ENCODE results near the gene DMD.
"Not testable (repeated sequence)": the region's sequence is repeated elsewhere in the genome, so short reads cannot be mapped to it uniquely, and the experiment has no call there.

DMD gene

GRCh38 chrX:31377821-31378220 is 1833.5 kb downstream of the DMD start:
- not testable (repeated sequence) for DNase-seq

GRCh38 chrX:31376408-31377022 is 1834.8 kb downstream of the DMD start:
- DNase-seq: no peak

DNA sequence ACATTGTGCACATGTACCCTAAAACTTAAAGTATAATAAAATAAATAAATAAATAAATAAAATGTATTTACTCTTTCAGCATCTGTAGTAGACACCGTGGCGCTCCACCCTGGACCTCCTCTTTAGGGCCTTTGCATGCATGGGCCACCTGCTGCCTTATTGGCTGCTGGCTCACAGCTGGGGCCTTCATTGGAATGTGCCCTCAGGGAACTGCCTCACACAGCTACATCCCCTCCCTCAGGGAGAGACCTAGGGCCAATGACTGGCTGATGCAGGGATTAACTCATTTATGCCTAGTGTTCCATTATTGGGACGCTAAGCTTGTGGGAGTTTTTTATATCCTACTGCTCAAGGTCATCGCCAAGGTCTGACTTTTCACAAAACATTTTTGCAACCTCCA is 1836.6 kb downstream of the DMD start:
- DNase-seq: no peak

DNA sequence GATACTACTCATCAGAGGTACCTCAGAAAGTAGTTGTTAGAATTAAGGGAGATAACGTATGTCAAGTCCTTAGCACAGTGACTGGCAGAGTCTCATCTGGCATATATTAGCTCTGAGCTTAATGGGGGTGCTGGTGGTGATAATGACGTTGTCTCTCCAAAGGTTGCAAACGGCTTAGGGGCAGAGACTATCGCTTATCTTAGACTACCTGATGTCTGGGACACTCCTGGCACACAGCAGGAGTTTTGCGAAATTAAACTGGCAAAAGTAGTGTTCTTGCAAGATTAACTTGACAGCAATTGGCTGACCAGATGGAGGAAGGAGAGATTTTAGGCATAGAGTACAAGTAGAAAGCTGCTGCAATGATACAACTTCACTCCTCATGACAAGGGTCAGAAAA is 1839.4 kb downstream of the DMD start:
- no peak for DNase-seq

- no peak for DNase-seq
Measured at GRCh38 chrX:31367816-31368215, 1843.5 kb downstream of the DMD start.

GRCh38 chrX:31366041-31366440 is 1845.3 kb downstream of the DMD start:
- no peak for DNase-seq

DNA sequence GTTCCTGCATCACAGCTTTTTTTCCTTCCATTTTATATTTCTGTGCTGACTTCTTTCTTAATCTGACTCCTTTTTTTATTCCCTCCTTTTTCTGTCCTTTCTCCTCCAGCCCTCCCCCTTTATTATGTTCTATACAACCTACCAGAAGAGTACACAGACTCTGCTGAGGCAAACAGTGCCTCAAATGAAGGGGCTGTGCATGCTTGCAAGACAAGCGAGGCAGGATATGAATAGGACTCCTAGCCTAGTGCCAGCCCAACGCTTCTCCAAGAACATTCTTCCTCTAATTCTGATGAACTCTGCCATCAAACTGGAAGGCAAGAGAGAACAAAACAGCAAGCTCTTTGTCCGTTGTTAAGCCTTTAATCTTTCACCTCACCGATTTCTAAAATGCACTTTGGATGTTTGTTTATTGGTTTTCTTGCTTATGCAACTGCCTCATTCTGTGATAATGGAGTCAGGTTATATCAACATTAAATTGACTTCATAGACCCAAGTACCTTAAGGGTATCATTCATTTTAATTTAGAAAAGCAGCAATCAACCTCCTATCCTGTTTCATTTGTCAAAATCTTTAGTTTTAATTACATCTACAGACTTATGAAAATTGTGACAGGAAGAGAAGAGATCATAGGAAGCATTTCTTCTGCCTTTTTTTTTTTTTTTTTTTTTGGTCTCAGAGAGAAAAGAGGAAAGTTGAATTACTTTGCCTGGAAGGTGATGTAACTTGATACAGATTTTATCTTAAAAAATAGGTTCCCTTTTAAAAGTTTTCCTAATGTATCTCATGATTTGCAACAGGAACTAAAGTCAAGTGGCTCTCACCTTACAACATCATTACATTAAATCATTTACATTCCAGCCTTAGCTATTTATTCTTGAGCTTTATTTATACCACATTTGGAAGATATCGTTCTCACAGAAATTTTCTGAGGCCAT is 1854.8 kb downstream of the DMD start:
- DNase-seq: no peak

- no peak for DNase-seq
Measured at GRCh38 chrX:31355206-31355955, 1856.0 kb downstream of the DMD start.

DNA sequence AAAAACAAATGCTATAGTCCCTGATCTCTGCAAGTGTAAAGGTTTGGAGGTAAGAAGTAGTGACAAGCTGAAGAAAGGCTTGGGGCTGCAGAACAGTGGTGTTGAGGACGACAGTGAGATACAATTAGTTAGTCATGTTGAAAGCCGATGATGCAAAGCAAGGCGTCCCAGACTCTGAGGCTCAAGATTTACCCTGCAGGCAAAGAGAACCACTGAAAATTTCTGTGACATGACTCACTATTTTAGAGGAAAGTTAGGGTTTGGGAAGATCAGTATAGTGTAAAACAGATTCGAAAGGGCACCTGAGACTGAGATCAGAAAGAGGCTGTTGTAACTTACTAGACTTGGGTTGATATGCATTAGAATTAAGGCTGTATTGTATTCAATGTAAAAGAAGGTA is 1858.3 kb downstream of the DMD start:
- peak; percentile 66 for DNase-seq

GRCh38 chrX:31350808-31351074 is 1860.6 kb downstream of the DMD start:
- DNase-seq: no peak

- DNase-seq: no peak
Measured at GRCh38 chrX:31349515-31349914, 1861.8 kb downstream of the DMD start.

- no peak for DNase-seq
Measured at GRCh38 chrX:31340587-31340986, 1870.8 kb downstream of the DMD start.

DNA sequence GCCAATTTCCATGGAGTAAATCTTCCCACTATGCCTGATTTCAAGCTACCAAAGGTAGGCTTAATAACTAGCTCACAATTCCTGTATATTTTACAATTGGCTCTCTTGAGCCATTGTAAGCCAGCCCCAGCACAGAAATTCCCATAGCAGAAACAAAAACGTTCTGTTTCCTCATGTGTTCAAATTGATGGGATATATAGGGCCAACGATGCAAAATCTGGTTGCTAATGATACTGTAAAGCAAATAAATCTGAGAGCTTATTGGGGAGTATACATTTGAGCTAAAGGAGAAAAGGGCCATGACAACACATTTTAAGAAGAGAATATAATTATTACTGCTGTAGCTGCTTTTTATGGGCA is 1872.4 kb downstream of the DMD start:
- DNase-seq: no peak

DNA sequence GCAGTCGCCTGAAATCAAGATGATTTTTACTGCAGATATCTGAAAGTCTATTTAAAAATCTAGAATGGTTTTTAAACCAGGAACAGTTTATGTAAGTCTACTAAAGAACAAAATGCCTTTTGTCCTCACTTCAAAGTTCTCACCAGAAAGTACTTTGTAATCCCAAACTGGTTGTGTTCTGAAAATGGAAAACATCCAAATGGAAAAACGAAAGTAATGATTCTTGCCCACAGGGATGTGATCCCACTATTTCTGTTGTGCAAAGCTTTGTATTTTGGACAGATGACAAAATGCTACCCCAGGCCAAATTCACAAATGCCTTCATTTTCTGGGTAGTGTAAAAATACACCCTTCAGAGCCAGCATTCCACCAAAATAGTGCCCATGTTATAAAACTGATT is 1874.0 kb downstream of the DMD start:
- DNase-seq: no peak

DNA sequence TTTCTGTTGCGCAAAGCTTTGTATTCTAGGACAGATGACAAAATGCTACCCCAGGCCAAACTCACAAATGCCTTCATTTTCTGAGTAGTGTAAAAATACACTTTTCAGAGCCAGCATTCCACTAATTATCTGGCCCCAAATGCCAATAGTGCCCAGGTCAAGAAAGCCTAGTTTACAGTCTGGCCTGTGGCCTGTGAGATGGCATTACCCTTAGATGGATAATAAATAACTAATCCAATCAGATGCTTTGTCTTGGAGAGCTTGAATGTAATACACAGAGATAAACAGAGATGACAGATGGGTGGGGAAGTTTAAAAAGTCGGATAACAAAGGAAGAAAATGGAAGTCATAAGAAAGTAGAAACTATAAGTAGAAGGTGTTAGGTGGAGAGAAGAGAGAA is 1874.9 kb downstream of the DMD start:
- DNase-seq: no peak

- DNase-seq: no peak
Measured at GRCh38 chrX:31334997-31335396, 1876.4 kb downstream of the DMD start.

DNA sequence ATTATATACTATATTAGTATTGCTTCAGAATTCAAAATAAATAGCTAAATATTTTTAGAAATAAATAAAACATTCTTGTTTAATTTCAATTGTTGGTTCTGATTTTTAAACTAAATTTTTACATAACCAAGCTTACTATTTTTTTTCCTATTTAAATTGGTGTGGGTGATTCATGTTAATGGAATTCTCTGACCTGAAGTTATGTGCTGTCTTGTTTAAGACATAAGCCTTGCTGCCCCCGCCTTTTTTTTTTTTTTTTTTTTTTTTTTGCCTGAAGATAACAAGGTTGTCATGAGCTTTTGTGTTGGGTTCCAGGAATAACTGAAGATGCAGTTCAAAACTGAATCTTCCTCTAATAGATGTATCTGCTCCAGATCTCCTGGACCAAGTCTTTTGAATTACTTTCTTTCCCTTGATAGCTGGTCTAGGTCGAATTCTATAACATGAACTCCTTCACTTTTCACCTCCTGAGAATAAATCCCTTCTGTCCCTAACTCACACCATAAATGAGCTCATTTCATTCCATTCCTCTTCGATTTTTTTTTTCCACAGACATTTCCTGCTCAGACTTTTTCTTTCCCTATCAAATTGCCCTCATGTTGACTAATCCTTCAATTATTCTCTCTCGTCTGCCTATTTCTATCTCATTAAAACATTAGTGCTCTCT is 1878.1 kb downstream of the DMD start:
- peak; percentile 83 for DNase-seq

- no peak for DNase-seq
Measured at GRCh38 chrX:31331928-31332327, 1879.4 kb downstream of the DMD start.

DNA sequence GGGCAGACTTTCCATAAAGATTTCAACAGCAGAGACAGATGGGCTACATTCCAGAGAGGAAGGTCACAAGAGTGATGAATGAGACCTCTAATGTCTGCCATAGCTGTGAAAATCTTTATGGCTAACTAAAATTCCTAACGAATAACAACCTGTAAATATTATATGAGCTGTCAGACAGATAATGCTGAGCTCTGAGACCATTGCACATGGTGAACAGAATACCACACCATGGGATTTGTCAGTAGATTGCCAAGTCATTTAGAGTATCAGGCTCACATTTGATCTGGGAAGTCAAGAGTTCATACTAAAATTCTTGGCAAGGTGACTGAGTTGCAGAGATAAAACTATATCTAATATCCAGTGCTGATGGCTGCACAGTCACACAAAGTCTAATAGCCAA is 1880.3 kb downstream of the DMD start:
- DNase-seq: peak; percentile 80

DNA sequence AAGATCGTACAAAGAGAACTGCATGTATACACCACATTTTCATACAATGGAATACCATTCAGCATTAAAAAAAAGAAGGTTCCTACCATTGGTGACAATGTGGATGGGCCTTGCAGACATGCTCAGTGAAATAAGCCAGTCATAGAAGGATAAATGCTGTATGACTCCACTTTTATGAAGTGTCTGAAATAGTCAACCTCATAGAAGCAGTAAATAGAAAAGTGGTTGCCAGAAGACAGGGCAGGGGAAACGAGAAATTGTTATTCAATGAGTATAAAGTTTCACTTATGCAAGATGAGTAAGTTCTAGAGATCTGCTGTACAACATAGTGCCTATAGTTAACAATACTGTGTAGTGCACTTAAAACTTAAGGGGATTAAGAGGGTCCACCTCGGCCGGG is 1882.1 kb downstream of the DMD start:
- no peak for DNase-seq

DNA sequence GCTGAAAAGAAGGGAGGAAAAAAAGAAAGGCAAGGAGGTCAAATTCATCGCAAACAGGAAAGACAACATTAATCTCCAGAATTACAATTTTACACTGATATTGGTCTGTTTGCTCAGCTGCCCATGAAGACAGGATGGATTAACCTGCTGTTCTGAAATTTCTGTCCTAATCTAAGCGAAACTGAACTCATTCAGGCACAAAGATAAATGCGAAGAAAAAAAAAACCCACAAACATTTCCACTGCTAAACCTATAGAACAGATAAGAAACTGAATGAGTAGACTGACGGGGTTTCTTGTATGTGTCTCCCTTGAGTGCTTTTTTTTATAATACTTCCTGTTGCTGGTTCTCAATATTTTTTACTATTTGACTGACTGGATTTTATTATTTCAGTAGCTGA is 1887.7 kb downstream of the DMD start:
- no peak for DNase-seq

DNA sequence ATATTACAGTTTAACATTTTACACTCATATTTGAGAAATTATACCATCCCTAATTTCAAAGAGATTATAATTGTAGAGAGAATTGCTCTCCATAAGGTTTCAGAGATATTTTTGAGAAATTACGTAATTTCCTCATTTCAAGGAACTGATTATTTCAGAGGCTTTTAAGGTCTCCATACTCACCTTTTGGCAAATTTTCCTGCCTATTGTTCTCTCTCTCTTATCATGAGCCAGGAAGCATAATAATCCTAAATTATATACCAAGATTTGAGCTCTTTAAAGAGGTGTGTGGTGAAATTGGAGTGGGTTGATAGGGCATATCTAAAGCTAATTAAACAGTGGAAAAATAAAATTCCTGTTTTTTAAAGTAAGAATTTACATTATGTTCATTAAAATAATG is 1890.6 kb downstream of the DMD start:
- no peak for DNase-seq

DNA sequence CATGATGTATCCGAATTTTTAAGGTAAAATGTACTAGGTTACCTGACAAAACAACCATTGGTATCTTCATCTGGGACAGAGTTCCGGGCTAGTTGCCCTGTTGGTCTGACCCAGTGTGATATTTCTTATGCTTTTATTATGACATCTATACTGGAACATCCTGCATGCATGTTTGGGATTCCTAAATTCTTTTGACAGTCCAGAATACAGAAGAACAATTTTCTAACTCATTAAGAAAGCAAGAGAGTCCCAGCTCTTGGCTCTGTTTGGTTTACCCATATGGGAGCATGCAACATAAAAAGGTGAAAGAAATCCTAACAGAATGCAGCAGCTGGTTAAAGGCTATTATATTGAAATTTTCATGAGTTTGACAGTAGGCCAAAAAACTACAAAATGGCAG is 1891.8 kb downstream of the DMD start:
- no peak for DNase-seq

DNA sequence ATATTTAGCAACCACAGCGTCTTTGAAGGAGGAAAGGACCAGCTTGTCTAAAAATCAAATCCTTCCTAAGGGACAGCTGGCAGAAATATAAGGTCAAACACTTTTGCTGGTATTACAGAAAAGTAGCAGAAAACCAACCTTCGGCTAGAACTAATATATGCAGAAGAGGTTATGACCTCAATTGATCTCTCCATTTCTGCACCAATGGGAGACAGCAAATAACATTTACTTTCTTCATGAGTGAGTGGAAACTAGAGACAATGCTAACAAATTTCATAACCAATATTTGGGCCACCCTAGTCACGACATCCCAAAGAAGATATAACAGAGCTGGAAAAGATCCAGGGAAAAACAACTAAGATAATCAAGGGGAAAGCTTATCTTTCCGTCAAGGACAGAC is 1892.5 kb downstream of the DMD start:
- no peak for DNase-seq
